GM21526 (cell line): Measurements from ENCODE around the gene FBL.

Experiments used
- ATAC-seq: cut with Tn5 transposase; IDR thresholded peaks from one replicate; pipeline ENCODE4 v1.9.1; 2021; ENCODE audit warnings: moderate library complexity; ENCODE audit not compliant: unreplicated experiment, low FRiP score

FBL gene

GRCh38 chr19:39843919-39844793 is 2.0 kb downstream of the FBL start:
- ATAC-seq: no peak

- no peak for ATAC-seq
Measured at GRCh38 chr19:39842693-39843435, 3.3 kb downstream of the FBL start.

- no peak for ATAC-seq
Measured at GRCh38 chr19:39841041-39841440, 5.1 kb downstream of the FBL start.

GRCh38 chr19:39840492-39840891 is 5.7 kb downstream of the FBL start:
- ATAC-seq: no peak

- no peak for ATAC-seq
Measured at GRCh38 chr19:39839678-39840327, 6.4 kb downstream of the FBL start.

GRCh38 chr19:39838569-39838968 is 7.6 kb downstream of the FBL start:
- no peak for ATAC-seq

GRCh38 chr19:39837978-39838377 is 8.2 kb downstream of the FBL start:
- no peak for ATAC-seq

GRCh38 chr19:39834287-39834841 is 11.8 kb downstream of the FBL start:
- no peak for ATAC-seq

GRCh38 chr19:39833464-39834286 is 12.5 kb downstream of the FBL start, which contains the start of gene DYRK1B:
TSS of gene DYRK1B (minus strand) at chr19:39834162. CDS start at chr19:39831867, 2,295 bp downstream.
- ATAC-seq: peak; percentile 78

GRCh38 chr19:39833160-39833463 is 13.1 kb downstream of the FBL start:
- no peak for ATAC-seq

GRCh38 chr19:39832341-39833083 is 13.7 kb downstream of the FBL start:
- ATAC-seq: no peak

GRCh38 chr19:39831679-39832078 is 14.5 kb downstream of the FBL start:
- ATAC-seq: no peak

- no peak for ATAC-seq
Measured at GRCh38 chr19:39830847-39831246, 15.3 kb downstream of the FBL start.

GRCh38 chr19:39830406-39830805 is 15.8 kb downstream of the FBL start:
- ATAC-seq: no peak

GRCh38 chr19:39829702-39830275 is 16.4 kb downstream of the FBL start:
- ATAC-seq: no peak

GRCh38 chr19:39828654-39829032 is 17.5 kb downstream of the FBL start:
- no peak for ATAC-seq

- no peak for ATAC-seq
Measured at GRCh38 chr19:39828015-39828653, 18.0 kb downstream of the FBL start.

- ATAC-seq: no peak
Measured at GRCh38 chr19:39827216-39827615, 19.0 kb downstream of the FBL start.
